Pancreas (tissue), 10 donors: ENCODE measurements around the gene UBE3B. TPM values are rescaled to one million over a fixed set of nuclear protein-coding genes. Genes with fewer than 3 reads are reported as not detected.

ENCODE experiments used
- ATAC-seq, 4 donors: fragments of 200-7000 bp; cut with Tn5 transposase; one replicate each; pipeline versions ENCODE4 v1.8.0 to v1.9.1; 2020; ENCODE audit warnings: mild to moderate bottlenecking in 4 of 4, moderate library complexity in 4 of 4
- DNase-seq, 6 donors: peaks; one replicate each; pipeline ENCODE4 v3.0.0-alpha.2; 2020
- FAIRE-seq: peaks from 2 replicates; lab custom pipeline; 2012; peaks lifted over from hg19 to GRCh38; lab: Jason Lieb, UNC
- H3K27ac ChIP-seq, 4 donors: fragments of 200-600 bp; sonication (generic); 1 replicate in 3 of 4; 2 replicates in 1 of 4; pipeline versions ENCODE4 v1.5.0 to v1.8.0; 2020
- H3K27me3 ChIP-seq, 4 donors: fragments of 200-600 bp; one replicate each; pipeline ENCODE4 v1.8.0; 2021
- H3K36me3 ChIP-seq, 3 donors: fragments of 200-600 bp; sonication (generic) in 1 of 3; one replicate each; pipeline versions ENCODE4 v1.5.0 to v1.8.0; 2020 to 2021
- H3K4me1 ChIP-seq, 3 donors: fragments of 200-600 bp; one replicate each; pipeline ENCODE4 v1.8.0; 2021
- H3K4me3 ChIP-seq, 4 donors: fragments of 200-600 bp; sonication (generic) in 2 of 4; one replicate each; pipeline versions ENCODE4 v1.5.0 to v1.8.0; 2020 to 2021
- H3K9me3 ChIP-seq, 4 donors: fragments of 200-600 bp; one replicate each; pipeline ENCODE4 v1.8.0; 2021
- WGBS, 2 donors: extraction: QIAGEN DNeasy Blood & Tissue Kit; methylation state at CpG; one replicate each; pipeline ENCODE4 v1.1.7; 2013; 5-methylcytosine and 5-hydroxymethylcytosine counted together
- intact Hi-C, 3 donors: fragments of 100-400 bp; cut with DNase I; formaldehyde crosslinking; loops; one replicate each; pipeline versions ENCODE4 v1.11.1 to v1.14.2; 2022
- polyA plus RNA-seq, 2 donors: library from polyadenylated mRNA; stranded (reverse); fragments of 200-250 nt; gene quantifications; one replicate each; pipeline ENCODE4 v1.2.3, GENCODE V29; 2013
- total RNA-seq, 6 donors: library from RNA; stranded (reverse); fragmentation: NEBNext Ultra II Directional in 4 of 6; extraction: Animal tissue kit (Norgen Biotek cat#: 25700) in 4 of 6; gene quantifications; one replicate each; pipeline versions ENCODE4 v1.2.1 to v1.2.4, GENCODE V29; 2021 to 2023
- TF ChIP-seq, protein P1 (sequence below), 4 donors: fragments of 200-600 bp; sonication (generic) in 3 of 4; IDR thresholded peaks; one replicate each; pipeline versions ENCODE4 v1.5.0 to v1.8.0; 2021; ENCODE audit warnings: antibody characterized with exemption in 4 of 4
- donor health status: healthy with polysubstance abuse.
- donor health status: DM: no; HTN: no; CAD: no; lungs with moderate emphysema.
- donor health status: DM: no; HTN: no; CAD: no.
- donor health status: control.
- donor health status: control.
- donor health status: Bipolar disorder and iron deficiency.
- donor health status: DM: yes; HTN: yes; CAD: no.
- donor health status: DM: no; HTN: no; CAD: no.
- donor health status: DM: no; HTN: no; CAD: no.
- donor health status: DM: yes; HTN: yes; CAD: no.

Gene UBE3B
- total and polyA plus RNA-seq, 8 donors = 9.8 to 25.6 (median 13.8) TPM

DNA sequence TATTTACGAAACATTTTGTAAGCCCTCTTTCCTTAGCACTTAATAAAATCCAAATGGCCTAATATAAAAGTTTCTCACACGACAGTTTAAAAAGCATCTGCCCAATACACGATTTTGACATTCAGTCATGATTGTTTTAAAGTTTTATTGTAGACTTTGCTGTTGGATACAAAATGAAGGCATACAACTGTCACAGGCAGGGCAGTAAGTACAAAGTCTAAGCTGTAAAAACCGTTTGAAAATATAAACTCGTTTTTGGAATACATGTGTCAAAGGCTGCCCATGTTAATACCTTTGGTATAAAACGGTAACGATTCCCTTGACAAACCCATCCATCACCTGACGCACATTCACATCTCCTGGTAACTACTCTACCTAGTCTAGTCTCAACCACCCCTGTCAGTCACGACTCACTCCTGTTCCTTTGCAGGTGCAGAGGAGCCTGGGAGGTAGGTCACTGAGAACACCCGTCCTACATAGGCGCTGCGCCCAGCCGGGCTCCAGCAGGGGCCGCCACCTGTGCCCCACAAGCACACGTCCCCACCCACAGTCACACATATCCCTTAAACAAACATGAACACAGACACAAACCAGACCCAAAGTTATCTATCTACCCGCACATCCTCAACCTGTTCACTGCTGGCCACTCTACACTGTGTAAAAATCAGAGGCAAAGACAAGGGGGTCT lies 27.4 kb upstream of the UBE3B start:
- Histone ChIP-seq H3K36me3 (peaks cover 0 to 48% (median 0%) of the 10 kb centered on the region in 3 donors), H3K4me1 (no peaks in the 10 kb centered on the region), H3K9me3 (no peaks in the 10 kb centered on the region), H3K4me3 (no peak overlapping the region), H3K27me3 (no peaks in the 10 kb centered on the region), H3K27ac (no peak overlapping the region)
- TF ChIP-seq, protein P1, sequence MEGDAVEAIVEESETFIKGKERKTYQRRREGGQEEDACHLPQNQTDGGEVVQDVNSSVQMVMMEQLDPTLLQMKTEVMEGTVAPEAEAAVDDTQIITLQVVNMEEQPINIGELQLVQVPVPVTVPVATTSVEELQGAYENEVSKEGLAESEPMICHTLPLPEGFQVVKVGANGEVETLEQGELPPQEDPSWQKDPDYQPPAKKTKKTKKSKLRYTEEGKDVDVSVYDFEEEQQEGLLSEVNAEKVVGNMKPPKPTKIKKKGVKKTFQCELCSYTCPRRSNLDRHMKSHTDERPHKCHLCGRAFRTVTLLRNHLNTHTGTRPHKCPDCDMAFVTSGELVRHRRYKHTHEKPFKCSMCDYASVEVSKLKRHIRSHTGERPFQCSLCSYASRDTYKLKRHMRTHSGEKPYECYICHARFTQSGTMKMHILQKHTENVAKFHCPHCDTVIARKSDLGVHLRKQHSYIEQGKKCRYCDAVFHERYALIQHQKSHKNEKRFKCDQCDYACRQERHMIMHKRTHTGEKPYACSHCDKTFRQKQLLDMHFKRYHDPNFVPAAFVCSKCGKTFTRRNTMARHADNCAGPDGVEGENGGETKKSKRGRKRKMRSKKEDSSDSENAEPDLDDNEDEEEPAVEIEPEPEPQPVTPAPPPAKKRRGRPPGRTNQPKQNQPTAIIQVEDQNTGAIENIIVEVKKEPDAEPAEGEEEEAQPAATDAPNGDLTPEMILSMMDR (IDR thresholded peaks at IDR 0.05) = no peak
- intact Hi-C loops = no loop called here
- DNase-seq = no peak
- ATAC-seq = no peak
- WGBS, 2 donors = 84 to 86% methylated on average over 16 of the region's 16 CpGs
- no peak for FAIRE-seq

DNA sequence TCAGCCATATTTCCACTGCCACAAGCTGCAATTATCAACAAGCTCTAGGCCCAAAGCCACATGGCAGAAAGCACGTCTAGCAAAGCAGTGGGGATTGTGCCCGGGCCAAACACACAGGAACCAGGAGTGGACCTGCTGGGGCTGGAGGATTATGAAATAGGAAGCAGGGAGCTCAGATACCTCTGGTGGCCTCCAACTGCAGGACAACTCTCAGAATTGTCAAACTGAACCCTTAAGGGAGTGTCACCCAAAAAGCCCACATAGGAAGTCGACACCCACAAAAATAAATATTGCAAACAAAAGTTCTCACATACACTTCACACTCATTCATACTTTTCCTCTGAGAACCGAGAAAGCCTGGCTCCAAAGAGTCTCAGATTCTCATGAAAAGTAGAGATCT lies 26.5 kb upstream of the UBE3B start:
- H3K27me3 ChIP-seq = no peaks in the 10 kb centered on the region
- H3K4me3 ChIP-seq = no peak overlapping the region
- no peaks in the 10 kb centered on the region for H3K4me1 ChIP-seq
- no peak for ATAC-seq
- TF ChIP-seq, protein P1 (IDR thresholded peaks at IDR 0.05) = no peak
- no peak for DNase-seq
- intact Hi-C loops = no loop called here
- H3K27ac ChIP-seq = no peak overlapping the region
- no peak for FAIRE-seq
- H3K36me3 ChIP-seq = peaks cover 2 to 54% (median 7%) of the 10 kb centered on the region in 3 donors
- WGBS, 2 donors = 83 to 85% methylated on average over 4 of the region's 4 CpGs
- no peaks in the 10 kb centered on the region for H3K9me3 ChIP-seq

DNA sequence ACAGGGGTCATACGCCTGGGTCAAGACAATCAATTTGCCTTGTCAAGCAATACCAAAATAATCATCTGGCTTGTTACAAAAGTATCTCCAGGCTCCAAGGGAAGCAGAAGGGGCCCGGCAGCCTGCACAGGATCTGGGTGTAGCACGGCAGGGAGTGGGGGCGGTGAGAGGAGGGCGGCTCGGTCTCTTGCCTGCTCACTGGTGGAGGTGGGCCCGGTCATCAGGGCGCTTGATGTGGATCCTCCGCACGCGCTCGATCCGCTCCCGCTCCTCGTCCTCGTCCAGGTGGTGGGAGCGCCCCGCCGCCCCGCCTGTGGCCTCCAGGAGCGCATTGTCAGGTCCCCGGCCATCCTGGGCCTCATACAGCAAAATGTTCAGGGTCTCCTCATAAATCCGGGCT lies 26.0 kb upstream of the UBE3B start:
- intact Hi-C loops = no loop called here
- ATAC-seq (no peak), FAIRE-seq (no peak), DNase-seq (no peak)
- WGBS, 2 donors = 93% methylated on average over 23 of the region's 23 CpGs
- no peak overlapping the region for H3K27ac ChIP-seq
- H3K27me3 ChIP-seq = no peaks in the 10 kb centered on the region
- peaks cover 2 to 53% (median 10%) of the 10 kb centered on the region in 3 donors for H3K36me3 ChIP-seq
- H3K9me3 ChIP-seq = no peaks in the 10 kb centered on the region
- TF ChIP-seq, protein P1 (IDR thresholded peaks at IDR 0.05) = no peak
- H3K4me1 ChIP-seq = no peaks in the 10 kb centered on the region
- no peak overlapping the region for H3K4me3 ChIP-seq

DNA sequence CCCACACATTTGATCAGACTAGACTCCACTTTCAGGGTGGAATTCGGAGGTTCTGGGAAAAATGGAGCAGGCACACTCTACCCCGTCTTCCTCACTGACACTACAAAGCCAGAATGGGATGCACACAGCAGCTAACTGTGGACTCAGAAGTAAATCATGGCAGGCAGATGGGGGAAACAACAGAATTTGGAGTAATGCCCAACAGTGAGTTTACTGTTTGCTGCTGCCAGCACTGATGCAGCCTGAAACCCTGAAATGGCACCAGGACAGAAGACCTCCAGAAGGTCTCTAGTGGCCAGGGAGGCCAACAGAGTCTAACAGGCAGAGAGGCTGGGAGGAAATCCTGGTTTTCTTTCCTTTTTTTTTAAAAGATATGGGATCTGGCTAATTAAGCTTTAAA lies 24.9 kb upstream of the UBE3B start:
- DNase-seq = no peak
- Histone ChIP-seq H3K27me3 (no peaks in the 10 kb centered on the region), H3K4me1 (no peaks in the 10 kb centered on the region), H3K4me3 (no peak overlapping the region), H3K9me3 (no peaks in the 10 kb centered on the region), H3K36me3 (peaks cover 2 to 60% (median 10%) of the 10 kb centered on the region in 3 donors), H3K27ac (no peak overlapping the region)
- intact Hi-C loops = no loop called here
- ATAC-seq = no peak
- no peak for FAIRE-seq
- TF ChIP-seq, protein P1 (IDR thresholded peaks at IDR 0.05) = no peak
- 85 to 86% methylated on average over 2 of the region's 2 CpGs for WGBS, 2 donors

DNA sequence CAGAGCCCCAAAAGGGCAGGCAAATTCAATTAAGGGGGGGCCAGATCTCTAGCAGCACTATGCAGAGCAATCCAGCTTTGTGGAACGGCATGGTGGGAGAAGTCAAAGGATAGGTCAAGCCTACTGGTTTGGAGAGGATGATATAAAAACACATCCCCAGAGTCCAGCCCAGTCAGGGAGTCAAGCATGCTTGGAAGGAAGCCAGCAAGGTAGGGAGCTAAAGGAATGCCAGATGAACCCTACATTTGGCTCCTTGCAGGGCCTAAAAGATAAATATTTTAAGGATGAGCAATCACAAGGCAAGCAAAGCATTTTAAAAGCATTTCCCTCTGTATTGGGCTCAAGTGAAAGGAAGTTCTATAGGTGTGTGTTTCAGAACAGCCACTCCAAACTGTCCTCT lies 21.7 kb upstream of the UBE3B start:
- H3K27ac ChIP-seq = no peak overlapping the region
- TF ChIP-seq, protein P1 (IDR thresholded peaks at IDR 0.05) = no peak
- no peak overlapping the region for H3K4me3 ChIP-seq
- H3K27me3 ChIP-seq = no peaks in the 10 kb centered on the region
- DNase-seq (no peak), ATAC-seq (no peak), FAIRE-seq (no peak)
- H3K4me1 ChIP-seq = peaks cover 0 to under 1% (median under 1%) of the 10 kb centered on the region in 3 donors
- intact Hi-C loops = no loop called here
- H3K9me3 ChIP-seq = no peaks in the 10 kb centered on the region
- WGBS, 2 donors = 91 to 98% methylated on average over 1 of the region's 1 CpG
- H3K36me3 ChIP-seq = peaks cover 2 to 53% (median 10%) of the 10 kb centered on the region in 3 donors
